OCI-LY7 (cell line): ENCODE data around the gene HIVEP3. TPM values are rescaled to one million over a fixed set of nuclear protein-coding genes. Genes with fewer than 3 reads are reported as not detected.

Source experiments
- BruUV-seq: library from RNA; stranded (reverse); fragments of 400-500 nt; replicated peaks from 2 replicates; lab custom pipeline; 2021; lab: Mats Ljungman, UMichigan
- CTCF ChIA-PET: fragments of 300-600 bp; sonication (Branson Sonifier 250); formaldehyde crosslinking; loops from one replicate; lab custom pipeline; 2022; ENCODE audit warnings: antibody characterized with exemption; ENCODE audit not compliant: unreplicated experiment; lab: Charles Lee
- POLR2A ChIA-PET: fragments of 300-600 bp; sonication (Branson Sonifier 250); formaldehyde crosslinking; loops from one replicate; lab custom pipeline; 2022; ENCODE audit warnings: antibody characterized with exemption; lab: Charles Lee
- DNase-seq: peaks from one replicate; pipeline ENCODE4 v3.0.0-alpha.2; 2015; ENCODE audit warnings: low spot score
- H2AFZ ChIP-seq: fragments of 200-600 bp; sonication (generic), shearing (Covaris generic); 2 replicates; pipeline ENCODE4 v1.6.1; 2014; ENCODE audit warnings: mild to moderate bottlenecking, antibody characterized with exemption, low read length, moderate library complexity
- H3K27ac ChIP-seq: fragments of 200-600 bp; sonication (generic); 2 replicates; pipeline ENCODE4 v1.5.1; 2014; ENCODE audit warnings: mixed run types, low read depth, mild to moderate bottlenecking, moderate library complexity, low read length, inconsistent platforms; ENCODE audit not compliant: poor library complexity, severe bottlenecking
- H3K36me3 ChIP-seq: fragments of 200-600 bp; sonication (generic); 2 replicates; pipeline ENCODE4 v1.6.1; 2014; ENCODE audit warnings: mild to moderate bottlenecking, antibody characterized with exemption, low read length, moderate library complexity, mixed read lengths; ENCODE audit not compliant: insufficient read depth
- H3K4me1 ChIP-seq: fragments of 200-600 bp; sonication (generic); 2 replicates; pipeline ENCODE4 v1.5.1; 2014; ENCODE audit warnings: mild to moderate bottlenecking, low read length; ENCODE audit not compliant: insufficient read depth, poor library complexity, severe bottlenecking
- H3K4me2 ChIP-seq: fragments of 200-600 bp; sonication (generic); 2 replicates; pipeline ENCODE4 v1.6.1; 2014; ENCODE audit warnings: mild to moderate bottlenecking, low read length
- H3K4me3 ChIP-seq: fragments of 200-600 bp; sonication (generic); 2 replicates; pipeline ENCODE4 v1.5.1; 2014; ENCODE audit warnings: mild to moderate bottlenecking, low read depth, low read length; ENCODE audit not compliant: poor library complexity, severe bottlenecking
- H3K79me2 ChIP-seq: fragments of 200-600 bp; sonication (generic); 2 replicates; pipeline ENCODE4 v1.6.1; 2016; ENCODE audit warnings: low read depth, mild to moderate bottlenecking, low read length, moderate library complexity, mixed read lengths; ENCODE audit not compliant: insufficient read depth
- H3K9me2 ChIP-seq: fragments of 200-600 bp; sonication (generic); 2 replicates; pipeline ENCODE4 v1.6.1; 2016; ENCODE audit warnings: mild to moderate bottlenecking, low read length, mixed read lengths; ENCODE audit not compliant: insufficient read depth
- H3K9me3 ChIP-seq: fragments of 200-600 bp; sonication (generic); 2 replicates; pipeline ENCODE4 v1.6.1; 2014; ENCODE audit warnings: mild to moderate bottlenecking, mixed run types, low read length, mixed read lengths
- H4K20me1 ChIP-seq: fragments of 200-600 bp; sonication (generic); 2 replicates; pipeline ENCODE4 v1.6.1; 2014; ENCODE audit warnings: mild to moderate bottlenecking, antibody characterized with exemption, low read length, moderate library complexity, mixed read lengths; ENCODE audit not compliant: insufficient read depth
- EZH2phosphoT487 ChIP-seq: fragments of 200-600 bp; sonication (generic); IDR thresholded peaks from 2 replicates; pipeline ENCODE4 v1.6.1; 2018; ENCODE audit warnings: low read depth, borderline replicate concordance, mild to moderate bottlenecking, mixed run types, antibody characterized with exemption, low read length, moderate library complexity, mixed read lengths
- intact Hi-C: fragments of 100-400 bp; cut with micrococcal nuclease; formaldehyde crosslinking; loops from one replicate; pipeline ENCODE4 v1.10.0; 2022; ENCODE audit not compliant: unreplicated experiment
- total RNA-seq, 2 experiments: library from RNA; depleted of rRNA in 1 of 2; stranded (reverse); fragments of >200 nt in 1 of 2; shearing (Covaris generic) in 1 of 2; gene quantifications; 2 replicates each; pipeline ENCODE4 v1.2.3, GENCODE V29; 2014 to 2022
- TF ChIP-seq, protein P1 (sequence below): fragments of 200-600 bp; sonication (generic); conservative IDR thresholded peaks from 2 replicates; pipeline ENCODE4 v1.5.1; 2014; ENCODE audit warnings: mild to moderate bottlenecking, antibody characterized with exemption, low read length, moderate library complexity, mixed read lengths

Gene HIVEP3
- total RNA-seq, 2 experiments from 2014 or later, result 0.53 to 0.60 TPM

DNA sequence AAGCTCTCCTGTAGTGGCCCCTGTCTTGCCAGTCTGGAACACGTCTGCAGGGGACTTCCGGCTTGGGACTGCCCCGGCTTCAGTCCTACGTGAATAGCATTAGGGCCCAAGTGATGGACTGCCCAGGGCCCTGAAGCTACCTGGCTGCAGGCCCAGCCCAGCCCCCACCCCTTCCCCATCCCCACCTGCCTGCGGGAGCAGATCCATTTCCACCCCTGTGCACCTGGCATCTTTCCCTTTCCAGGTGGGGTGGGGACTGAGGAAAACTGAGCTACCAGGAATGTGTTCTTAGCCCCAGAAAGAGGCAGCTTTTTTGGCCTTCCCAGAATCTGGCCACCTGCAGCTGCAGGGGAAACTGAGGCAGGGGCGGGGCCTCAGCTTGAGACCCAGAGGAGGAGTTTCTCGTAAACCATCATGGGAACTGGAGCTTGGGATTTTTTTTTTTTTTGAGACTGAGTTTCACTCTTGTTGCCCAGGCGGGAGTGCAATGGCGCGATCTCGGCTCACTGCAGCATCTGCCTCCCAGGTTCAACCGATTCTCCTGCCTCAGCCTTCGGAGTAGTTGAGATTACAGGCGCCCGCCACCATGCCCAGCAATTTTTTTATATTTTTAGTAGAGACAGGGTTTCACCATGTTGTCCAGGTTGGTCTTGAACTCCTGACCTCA, 437.5 kb downstream of the HIVEP3 start:
- CTCF ChIA-PET, result no interaction called here
- no peak for DNase-seq
- POLR2A ChIA-PET, result no interaction called here
- H3K9me2 ChIP-seq, result no peaks in the 10 kb centered on the region
- H3K4me2 ChIP-seq, result no peak overlapping the region
- no peak overlapping the region for H3K4me3 ChIP-seq
- H3K79me2 ChIP-seq, result no peaks in the 10 kb centered on the region
- no TSS peak for BruUV-seq
- H2AFZ ChIP-seq, result no peak overlapping the region
- intact Hi-C loops, result no loop called here
- TF ChIP-seq, protein P1, sequence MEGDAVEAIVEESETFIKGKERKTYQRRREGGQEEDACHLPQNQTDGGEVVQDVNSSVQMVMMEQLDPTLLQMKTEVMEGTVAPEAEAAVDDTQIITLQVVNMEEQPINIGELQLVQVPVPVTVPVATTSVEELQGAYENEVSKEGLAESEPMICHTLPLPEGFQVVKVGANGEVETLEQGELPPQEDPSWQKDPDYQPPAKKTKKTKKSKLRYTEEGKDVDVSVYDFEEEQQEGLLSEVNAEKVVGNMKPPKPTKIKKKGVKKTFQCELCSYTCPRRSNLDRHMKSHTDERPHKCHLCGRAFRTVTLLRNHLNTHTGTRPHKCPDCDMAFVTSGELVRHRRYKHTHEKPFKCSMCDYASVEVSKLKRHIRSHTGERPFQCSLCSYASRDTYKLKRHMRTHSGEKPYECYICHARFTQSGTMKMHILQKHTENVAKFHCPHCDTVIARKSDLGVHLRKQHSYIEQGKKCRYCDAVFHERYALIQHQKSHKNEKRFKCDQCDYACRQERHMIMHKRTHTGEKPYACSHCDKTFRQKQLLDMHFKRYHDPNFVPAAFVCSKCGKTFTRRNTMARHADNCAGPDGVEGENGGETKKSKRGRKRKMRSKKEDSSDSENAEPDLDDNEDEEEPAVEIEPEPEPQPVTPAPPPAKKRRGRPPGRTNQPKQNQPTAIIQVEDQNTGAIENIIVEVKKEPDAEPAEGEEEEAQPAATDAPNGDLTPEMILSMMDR, result no peak
- no peak for TF ChIP-seq EZH2phosphoT487
- H3K36me3 ChIP-seq, result no peaks in the 10 kb centered on the region
- H3K27ac ChIP-seq, result no peak overlapping the region
- no peaks in the 10 kb centered on the region for H3K9me3 ChIP-seq
- H4K20me1 ChIP-seq, result no peaks in the 10 kb centered on the region
- no peaks in the 10 kb centered on the region for H3K4me1 ChIP-seq

DNA sequence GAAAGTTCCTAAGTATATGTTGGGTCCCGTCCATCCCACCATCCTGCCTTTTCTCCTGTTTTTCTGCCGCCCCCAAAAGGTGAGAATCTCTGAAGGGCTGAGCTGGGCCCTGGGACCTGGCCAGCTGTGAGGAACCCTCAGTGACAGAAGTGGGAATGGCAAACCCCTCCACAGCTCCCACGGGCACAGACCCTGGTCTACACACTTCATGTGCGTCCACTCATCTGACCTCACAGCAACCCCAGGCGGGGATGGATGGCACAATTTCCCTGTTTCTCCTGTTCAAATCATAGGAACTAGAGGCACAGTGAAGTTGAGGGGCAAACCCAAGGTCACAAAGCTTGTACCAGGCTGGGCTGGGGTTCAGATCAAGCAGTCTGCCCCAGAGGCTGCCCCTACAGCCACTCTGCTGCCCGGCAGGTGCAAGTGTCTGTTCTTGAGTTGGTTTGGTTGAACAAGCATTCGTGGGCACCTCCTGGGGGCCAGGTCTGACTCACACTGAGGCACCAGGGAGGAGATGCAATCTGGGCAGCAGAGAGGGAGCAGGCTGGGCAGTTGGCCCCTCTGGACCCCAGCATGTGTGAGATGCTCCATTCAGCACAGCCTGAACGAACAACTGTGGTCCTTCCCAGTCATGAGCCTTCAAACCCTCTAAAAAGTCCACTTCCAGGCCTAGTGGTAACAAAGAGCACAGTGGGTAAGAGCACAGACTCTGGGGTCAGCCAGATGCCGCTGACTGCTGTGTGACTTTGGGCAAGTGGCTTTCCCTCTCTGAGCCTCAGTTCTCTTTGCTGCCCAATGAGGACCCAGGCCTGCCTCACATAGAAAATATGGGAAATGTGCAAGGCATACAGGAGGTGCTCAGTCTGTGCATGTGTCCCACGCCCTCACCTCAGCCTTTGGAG, 438.3 kb downstream of the HIVEP3 start:
- ChIA-PET CTCF (no interaction called here), POLR2A (interaction anchor here (0.6 kb wide), 1 partner anchor 343 kb away, joined by 3 read pairs; no protein-coding TSS in a partner anchor)
- H4K20me1 ChIP-seq, result no peaks in the 10 kb centered on the region
- no peak overlapping the region for H3K4me3 ChIP-seq
- H3K9me3 ChIP-seq, result no peaks in the 10 kb centered on the region
- no peak overlapping the region for H2AFZ ChIP-seq
- no peaks in the 10 kb centered on the region for H3K4me1 ChIP-seq
- no peaks in the 10 kb centered on the region for H3K9me2 ChIP-seq
- no peaks in the 10 kb centered on the region for H3K79me2 ChIP-seq
- TF ChIP-seq, protein P1, result no peak
- no peak for TF ChIP-seq EZH2phosphoT487
- intact Hi-C loops, result no loop called here
- H3K36me3 ChIP-seq, result no peaks in the 10 kb centered on the region
- H3K27ac ChIP-seq, result no peak overlapping the region
- no TSS peak for BruUV-seq
- no peak for DNase-seq
- H3K4me2 ChIP-seq, result no peak overlapping the region
